Ovary (tissue), 9 donors: ENCODE results near the gene ARHGEF7. TPM values are rescaled to one million over a fixed set of nuclear protein-coding genes. Genes with fewer than 3 reads are reported as not detected.
A peak's percentile ranks its signal among the peaks of the same experiment; 100 is the strongest.

Experiments used
- DNase-seq, 5 donors: peaks; one replicate each; pipeline ENCODE4 v3.0.0-alpha.2; 2019 to 2020
- H3K27ac ChIP-seq, 2 donors: fragments of 200-600 bp; one replicate each; pipeline versions ENCODE4 v1.5.1 to v1.8.0; 2019 to 2022
- H3K27me3 ChIP-seq: fragments of 200-600 bp; one replicate; pipeline ENCODE4 v1.8.0; 2022
- H3K36me3 ChIP-seq: fragments of 200-600 bp; sonication (generic); one replicate; pipeline ENCODE4 v1.5.1; 2019
- H3K4me1 ChIP-seq: one replicate; pipeline ENCODE4 v1.8.1; 2013; ENCODE audit warnings: mild to moderate bottlenecking, moderate library complexity; ENCODE audit not compliant: insufficient read depth
- H3K4me3 ChIP-seq: fragments of 200-600 bp; sonication (generic); one replicate; pipeline ENCODE4 v1.5.1; 2017
- H3K9me3 ChIP-seq, 2 donors: fragments of 200-600 bp in 1 of 2; sonication (generic) in 1 of 2; one replicate each; pipeline versions ENCODE4 v1.5.1 to v1.8.1; 2013 to 2019; ENCODE audit warnings: mild to moderate bottlenecking in 1 of 2, moderate library complexity in 1 of 2
- EP300 ChIP-seq: sonication (generic); formaldehyde crosslinking; IDR thresholded peaks from one replicate; pipeline ENCODE4 v1.6.1; 2017; ENCODE audit warnings: antibody characterized with exemption
- POLR2A ChIP-seq: fragments of 450-650 bp; IDR thresholded peaks from one replicate; pipeline ENCODE4 v1.6.1; 2017; ENCODE audit warnings: antibody characterized with exemption, mild to moderate bottlenecking, moderate library complexity
- WGBS, 3 donors: extraction: QIAGEN DNeasy Blood & Tissue Kit in 1 of 3; methylation state at CpG; one replicate each; pipeline versions ENCODE4 v1.1.5 to v1.1.7; 2013 to 2017; 5-methylcytosine and 5-hydroxymethylcytosine counted together
- intact Hi-C, 4 donors: fragments of 100-400 bp; cut with DNase I; formaldehyde crosslinking; loops; one replicate each; pipeline versions ENCODE4 v1.11.0 to v1.15.1; 2022 to 2023
- polyA plus RNA-seq, 2 donors: library from polyadenylated mRNA; stranded (reverse); fragments of 200-250 nt in 1 of 2; fragments of 350-450 nt in 1 of 2; fragmentation: Illumina TruSeq in 1 of 2; extraction: RNeasy Lipid Tissue Mini Kit (QIAGEN cat#74804) in 1 of 2; gene quantifications; one replicate each; pipeline ENCODE4 v1.2.3, GENCODE V29; 2013 to 2014
- total RNA-seq, 7 donors: library from RNA; depleted of rRNA in 2 of 7; stranded (reverse); fragments of >200 nt in 2 of 7; fragmentation: NEBNext Ultra II Directional in 3 of 7; extraction: Animal tissue kit (Norgen Biotek cat#: 25700) in 3 of 7; gene quantifications; one replicate each; pipeline versions ENCODE4 v1.1.0 to v1.2.4, GENCODE V29; 2016 to 2023
- TF ChIP-seq, protein P1 (sequence below), 3 donors: fragments of 450-650 bp in 2 of 3; fragments of 200-600 bp in 1 of 3; IDR thresholded peaks; one replicate each; pipeline versions ENCODE4 v1.5.1 to v1.8.0; 2016 to 2022; ENCODE audit warnings: antibody characterized with exemption in 3 of 3, mild to moderate bottlenecking in 1 of 3
- donor health status: DM: no; HTN: no; CAD: no; lungs with moderate emphysema.
- donor health status: DM: no; HTN: no; CAD: no.
- donor health status: Bipolar disorder and iron deficiency.
- donor health status: DM: yes; HTN: yes; CAD: no.
- donor health status: DM: no; HTN: no; CAD: no.
- donor health status: DM: yes; HTN: yes; CAD: no.

The ARHGEF7 gene
- total and polyA plus RNA-seq, 9 donors, result 27.6 to 58.5 (median 52.2) TPM

DNA sequence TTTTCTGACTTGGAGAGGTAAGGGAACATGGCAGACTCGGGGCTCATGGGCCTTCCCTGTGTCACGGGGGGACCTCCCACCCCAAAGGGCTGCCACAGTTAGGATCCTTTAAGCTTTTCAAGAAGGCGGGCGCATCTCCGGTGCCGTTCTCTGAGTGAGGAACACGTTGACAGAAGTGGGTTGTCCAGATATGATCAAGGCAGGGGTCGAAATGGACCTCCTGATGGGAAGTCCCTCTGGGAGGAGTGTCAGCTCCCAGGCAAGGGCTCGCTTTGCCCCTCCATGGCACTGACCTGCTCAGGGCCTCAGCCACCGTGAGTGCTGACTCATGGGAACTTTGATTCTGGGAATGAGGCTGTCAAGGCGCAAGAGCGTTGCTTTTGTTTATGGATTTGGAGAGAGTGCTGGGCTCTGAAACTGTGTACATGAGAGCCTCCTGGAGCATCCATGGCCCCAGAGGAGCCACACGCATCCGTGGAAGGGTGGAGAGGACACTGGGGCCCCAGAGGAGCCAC is 198.9 kb downstream of the ARHGEF7 start:
- Histone ChIP-seq H3K36me3 (no peaks in the 10 kb centered on the region), H3K27ac (no peak overlapping the region), H3K27me3 (no peaks in the 10 kb centered on the region), H3K4me3 (no peak overlapping the region), H3K9me3 (peaks cover 0 to 4% of the 10 kb centered on the region in 2 donors), H3K4me1 (no peaks in the 10 kb centered on the region)
- 82 to 93% (median 86%) methylated on average over 14 of the region's 14 CpGs for WGBS, 3 donors
- TF ChIP-seq, protein P1, sequence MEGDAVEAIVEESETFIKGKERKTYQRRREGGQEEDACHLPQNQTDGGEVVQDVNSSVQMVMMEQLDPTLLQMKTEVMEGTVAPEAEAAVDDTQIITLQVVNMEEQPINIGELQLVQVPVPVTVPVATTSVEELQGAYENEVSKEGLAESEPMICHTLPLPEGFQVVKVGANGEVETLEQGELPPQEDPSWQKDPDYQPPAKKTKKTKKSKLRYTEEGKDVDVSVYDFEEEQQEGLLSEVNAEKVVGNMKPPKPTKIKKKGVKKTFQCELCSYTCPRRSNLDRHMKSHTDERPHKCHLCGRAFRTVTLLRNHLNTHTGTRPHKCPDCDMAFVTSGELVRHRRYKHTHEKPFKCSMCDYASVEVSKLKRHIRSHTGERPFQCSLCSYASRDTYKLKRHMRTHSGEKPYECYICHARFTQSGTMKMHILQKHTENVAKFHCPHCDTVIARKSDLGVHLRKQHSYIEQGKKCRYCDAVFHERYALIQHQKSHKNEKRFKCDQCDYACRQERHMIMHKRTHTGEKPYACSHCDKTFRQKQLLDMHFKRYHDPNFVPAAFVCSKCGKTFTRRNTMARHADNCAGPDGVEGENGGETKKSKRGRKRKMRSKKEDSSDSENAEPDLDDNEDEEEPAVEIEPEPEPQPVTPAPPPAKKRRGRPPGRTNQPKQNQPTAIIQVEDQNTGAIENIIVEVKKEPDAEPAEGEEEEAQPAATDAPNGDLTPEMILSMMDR (IDR thresholded peaks at IDR 0.05), result no peak
- TF ChIP-seq POLR2A (no peak), EP300 (no peak)
- DNase-seq, result peak in 1 of 5 donors; percentile 6
- intact Hi-C loops, result no loop called here

DNA sequence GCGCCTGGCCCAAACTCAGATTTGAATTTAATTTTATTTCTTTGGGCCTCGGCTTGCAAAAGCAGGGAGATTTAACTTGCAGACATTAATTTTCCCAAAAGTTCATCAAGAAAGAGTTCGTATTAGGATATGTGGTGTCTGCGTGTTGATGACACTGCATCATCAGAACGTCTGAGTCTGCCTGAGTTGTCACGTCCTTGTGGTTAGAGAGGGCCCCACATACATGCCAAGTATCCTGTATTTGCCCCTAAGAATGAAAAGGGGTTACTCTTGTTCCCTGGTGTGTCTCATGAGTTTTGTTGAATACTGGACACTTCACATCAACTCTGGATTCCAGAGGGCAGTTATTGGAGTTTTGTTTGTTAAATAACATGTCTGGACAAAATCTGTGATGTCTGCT is 199.7 kb downstream of the ARHGEF7 start:
- intact Hi-C loops, result no loop called here
- H3K4me3 ChIP-seq, result no peak overlapping the region
- WGBS, 3 donors, result 76 to 83% (median 80%) methylated on average over 6 of the region's 6 CpGs

DNA sequence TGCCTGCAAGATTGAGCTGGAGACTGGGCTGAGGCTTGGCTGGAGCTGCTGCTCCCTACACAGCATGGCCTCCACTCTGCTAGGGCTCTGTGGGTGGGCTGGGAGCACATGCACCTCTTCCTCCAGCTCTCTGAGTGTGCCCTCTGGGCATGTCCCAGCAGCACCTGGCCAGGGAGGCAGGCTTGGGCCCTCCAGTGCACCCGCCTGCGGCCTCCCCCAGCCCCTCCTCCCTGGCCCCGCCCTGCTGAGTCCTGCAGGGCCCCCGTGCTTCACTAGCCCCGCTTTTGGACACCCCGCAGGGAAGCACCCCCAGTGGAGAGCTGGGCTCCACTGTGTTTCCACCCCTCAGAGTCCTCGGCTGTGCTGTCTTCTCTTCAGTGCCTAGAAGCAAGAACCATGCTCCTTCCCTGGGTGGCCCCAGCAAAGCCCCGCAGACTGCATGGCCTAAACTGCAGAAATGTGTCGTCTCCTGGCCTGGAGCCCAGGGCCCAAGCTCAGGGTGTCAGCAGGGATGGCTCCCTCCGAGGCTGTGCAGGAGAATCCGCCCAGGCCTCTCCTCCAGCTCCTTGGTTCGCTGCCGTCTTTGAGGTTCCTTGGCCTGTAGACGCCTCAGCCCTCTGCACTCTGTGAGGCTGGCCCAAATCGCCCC is 200.4 kb downstream of the ARHGEF7 start:
- intact Hi-C loops, result no loop called here
- 82 to 83% (median 82%) methylated on average over 15 of the region's 15 CpGs for WGBS, 3 donors
- TF ChIP-seq, protein P1 (IDR thresholded peaks at IDR 0.05), result no peak
- TF ChIP-seq POLR2A, result no peak

More for the DNA sequence above, 199.7 kb downstream of the ARHGEF7 start:
- DNase-seq, result no peak
- Histone ChIP-seq H3K27me3 (no peaks in the 10 kb centered on the region), H3K36me3 (no peaks in the 10 kb centered on the region), H3K9me3 (peaks cover 0 to 4% of the 10 kb centered on the region in 2 donors), H3K4me1 (no peaks in the 10 kb centered on the region), H3K27ac (no peak overlapping the region)
- TF ChIP-seq POLR2A, result no peak
- TF ChIP-seq EP300, result no peak
- TF ChIP-seq, protein P1 (IDR thresholded peaks at IDR 0.05), result no peak

DNA sequence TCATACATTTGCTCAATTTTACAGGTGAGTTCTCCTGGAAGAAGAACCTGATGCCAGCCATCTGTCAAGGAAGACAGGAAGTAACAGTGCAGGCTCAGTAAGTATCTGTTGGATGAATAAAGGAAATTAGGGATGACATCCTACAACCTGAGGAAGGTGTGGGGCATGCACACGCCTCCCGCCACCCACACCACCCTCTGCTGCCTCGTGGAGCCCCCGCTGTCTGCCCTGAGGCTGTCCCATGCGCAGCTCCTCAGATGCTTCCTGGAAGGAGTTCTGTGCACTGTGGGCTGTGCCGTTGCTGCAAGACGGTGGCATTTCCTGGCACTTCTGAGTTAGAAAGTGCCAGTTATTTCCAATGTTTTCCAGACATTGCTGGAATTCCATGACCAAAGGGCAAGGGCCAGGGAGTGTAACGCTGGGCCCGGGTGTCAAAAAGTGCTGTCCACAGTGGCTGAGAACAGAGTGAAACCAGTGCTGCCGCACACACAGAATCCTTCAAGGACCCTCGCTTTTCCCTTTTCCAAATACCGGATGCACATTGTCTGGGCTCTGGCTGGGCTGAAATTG is 201.1 kb downstream of the ARHGEF7 start:
- H3K27ac ChIP-seq, result no peak overlapping the region
- TF ChIP-seq, protein P1 (IDR thresholded peaks at IDR 0.05), result no peak
- no peak for TF ChIP-seq EP300
- no peaks in the 10 kb centered on the region for H3K4me1 ChIP-seq
- no peak for DNase-seq
- peaks cover 0 to 4% of the 10 kb centered on the region in 2 donors for H3K9me3 ChIP-seq
- no peaks in the 10 kb centered on the region for H3K36me3 ChIP-seq
- intact Hi-C loops, result no loop called here
- no peak overlapping the region for H3K4me3 ChIP-seq
- no peaks in the 10 kb centered on the region for H3K27me3 ChIP-seq
- WGBS, 3 donors, result 70 to 80% (median 76%) methylated on average over 12 of the region's 12 CpGs

More for the DNA sequence above, 200.4 kb downstream of the ARHGEF7 start:
- Histone ChIP-seq H3K4me1 (no peaks in the 10 kb centered on the region), H3K27ac (no peak overlapping the region), H3K36me3 (no peaks in the 10 kb centered on the region), H3K4me3 (no peak overlapping the region), H3K27me3 (no peaks in the 10 kb centered on the region), H3K9me3 (peaks cover 0 to 4% of the 10 kb centered on the region in 2 donors)
- DNase-seq, result peak in 1 of 5 donors; percentile 5
